Neural cell (in vitro differentiated cells): Measurements from ENCODE around the gene DNAL1. TPM values are rescaled to one million over a fixed set of nuclear protein-coding genes. Genes with fewer than 3 reads are reported as not detected.
"Not testable (repeated sequence)": the region's sequence is repeated elsewhere in the genome, so short reads cannot be mapped to it uniquely, and the experiment has no call there.

ENCODE experiments used
- H2AFZ ChIP-seq: fragments of 200-600, 300-800 bp; sonication (generic), shearing (Covaris generic); 2 replicates; pipeline ENCODE4 v1.6.0; 2014; ENCODE audit warnings: low read depth, mild to moderate bottlenecking, antibody characterized with exemption, low read length, moderate library complexity
- H3F3A ChIP-seq: fragments of 200-600 bp; shearing (Covaris generic); 2 replicates; pipeline ENCODE4 v1.6.1; 2016; ENCODE audit warnings: mild to moderate bottlenecking, moderate library complexity, mixed read lengths, antibody characterized with exemption, low read length; ENCODE audit not compliant: insufficient read depth, poor library complexity, severe bottlenecking
- H3K27ac ChIP-seq: fragments of 200-600, 300-800 bp; sonication (generic), shearing (Covaris generic); 2 replicates; pipeline ENCODE4 v1.5.1; 2014; ENCODE audit warnings: mild to moderate bottlenecking, low read length, moderate library complexity
- H3K27me3 ChIP-seq: fragments of 300-800, 200-600 bp; sonication (generic), shearing (Covaris generic); 2 replicates; pipeline ENCODE4 v1.6.0; 2014; ENCODE audit warnings: mild to moderate bottlenecking, low read depth, low read length, moderate library complexity; ENCODE audit not compliant: insufficient read depth
- H3K36me3 ChIP-seq: fragments of 300-800, 200-600 bp; sonication (generic), shearing (Covaris generic); 2 replicates; pipeline ENCODE4 v1.5.1; 2014; ENCODE audit warnings: mild to moderate bottlenecking, antibody characterized with exemption, low read length, moderate library complexity; ENCODE audit not compliant: insufficient read depth
- H3K4me2 ChIP-seq: fragments of 300-800, 200-600 bp; sonication (generic), shearing (Covaris generic); 2 replicates; pipeline ENCODE4 v1.6.0; 2014; ENCODE audit warnings: mild to moderate bottlenecking, low read length
- H3K4me3 ChIP-seq: fragments of 300-800, 200-600 bp; sonication (generic), shearing (Covaris generic); 2 replicates; pipeline ENCODE4 v1.5.1; 2014; ENCODE audit warnings: mild to moderate bottlenecking, low read length, moderate library complexity
- H3K79me2 ChIP-seq: fragments of 200-600 bp; shearing (Covaris generic); replicated peaks from 2 replicates; pipeline ENCODE4 v1.6.0; 2014; ENCODE audit warnings: mild to moderate bottlenecking, low read length, moderate library complexity; ENCODE audit not compliant: insufficient read depth
- H3K9ac ChIP-seq: fragments of 300-800, 200-600 bp; sonication (generic), shearing (Covaris generic); 2 replicates; pipeline ENCODE4 v1.6.1; 2016; ENCODE audit warnings: mild to moderate bottlenecking, low read length, mixed read lengths
- H3K9me2 ChIP-seq: fragments of 200-600 bp; shearing (Covaris generic); 2 replicates; pipeline ENCODE4 v1.6.1; 2016; ENCODE audit warnings: mild to moderate bottlenecking, low read length, mixed read lengths; ENCODE audit not compliant: insufficient read depth
- H3K9me3 ChIP-seq: fragments of 200-600, 300-800 bp; sonication (generic), shearing (Covaris generic); 2 replicates; pipeline ENCODE4 v1.6.1; 2016; ENCODE audit warnings: mild to moderate bottlenecking, mixed run types, low read length, moderate library complexity, mixed read lengths
- H4K20me1 ChIP-seq: fragments of 200-600 bp; shearing (Covaris generic); 2 replicates; pipeline ENCODE4 v1.6.1; 2016; ENCODE audit warnings: mild to moderate bottlenecking, mixed run types; ENCODE audit not compliant: insufficient read depth
- CTCF ChIP-seq: fragments of 450-650 bp; IDR thresholded peaks from 2 replicates; pipeline ENCODE4 v1.5.1; 2014; ENCODE audit warnings: antibody characterized with exemption, mild to moderate bottlenecking, moderate library complexity; ENCODE audit not compliant: poor library complexity, severe bottlenecking
- EP300 ChIP-seq: fragments of 450-650 bp; conservative IDR thresholded peaks from 2 replicates; pipeline ENCODE4 v1.6.1; 2014; ENCODE audit warnings: antibody characterized with exemption, mild to moderate bottlenecking, moderate library complexity; ENCODE audit not compliant: poor library complexity, severe bottlenecking
- EZH2 ChIP-seq: fragments of 200-600, 300-800 bp; shearing (Covaris generic), sonication (generic); IDR thresholded peaks from 2 replicates; pipeline ENCODE4 v1.6.1; 2014; ENCODE audit warnings: antibody characterized with exemption, low read length, borderline replicate concordance, mild to moderate bottlenecking; ENCODE audit not compliant: insufficient read depth, poor library complexity, severe bottlenecking
- MXI1 ChIP-seq: fragments of 450-650 bp; conservative IDR thresholded peaks from 2 replicates; pipeline ENCODE4 v1.6.1; 2014; ENCODE audit warnings: antibody characterized with exemption, mild to moderate bottlenecking; ENCODE audit not compliant: poor library complexity, severe bottlenecking
- POLR2AphosphoS5 ChIP-seq: IDR thresholded peaks from 2 replicates; pipeline ENCODE4 v1.6.1; 2012
- RAD21 ChIP-seq: fragments of 450-650 bp; conservative IDR thresholded peaks from 2 replicates; pipeline ENCODE4 v1.6.1; 2014; ENCODE audit warnings: antibody characterized with exemption, mild to moderate bottlenecking, moderate library complexity
- REST ChIP-seq: IDR thresholded peaks from 2 replicates; pipeline ENCODE4 v1.6.1; 2012; ENCODE audit warnings: borderline replicate concordance
- SMC3 ChIP-seq: fragments of 450-650 bp; conservative IDR thresholded peaks from 2 replicates; pipeline ENCODE4 v1.6.1; 2014; ENCODE audit warnings: antibody characterized with exemption, mild to moderate bottlenecking, moderate library complexity; ENCODE audit not compliant: poor library complexity
- TAF1 ChIP-seq: IDR thresholded peaks from 2 replicates; pipeline ENCODE4 v1.6.1; 2012; ENCODE audit warnings: low read depth
- polyA plus RNA-seq: library from polyadenylated mRNA; depleted of rRNA; stranded (reverse); fragments of >200 nt; gene quantifications from 2 replicates; pipeline ENCODE4 v1.2.3, GENCODE V29; 2014

Gene DNAL1
- polyA plus RNA-seq, 1 donor from 2014 or later, result 33.4 TPM

GRCh38 chr14:73696466-73697400, 51.9 kb downstream of the DNAL1 start:
- Histone ChIP-seq H3K9me2 (no peaks in the 10 kb centered on the region), H4K20me1 (no peaks in the 10 kb centered on the region), H3K27me3 (no peaks in the 10 kb centered on the region), H3K79me2 (no peaks in the 10 kb centered on the region), H3K9ac (no peak overlapping the region), H2AFZ (no peak overlapping the region), H3K36me3 (no peaks in the 10 kb centered on the region), H3K4me3 (no peak overlapping the region), H3K9me3 (no peaks in the 10 kb centered on the region), H3K4me2 (no peak overlapping the region), H3F3A (no peaks in the 10 kb centered on the region), H3K27ac (no peak overlapping the region)
- TF ChIP-seq TAF1 (no peak), SMC3 (no peak), EZH2 (no peak), CTCF (no peak), REST (no peak), POLR2AphosphoS5 (no peak), MXI1 (no peak), EP300 (no peak), RAD21 (no peak)

GRCh38 chr14:73700325-73700724, 55.5 kb downstream of the DNAL1 start:
- H3K27me3 ChIP-seq, result no peaks in the 10 kb centered on the region
- H3K4me2 ChIP-seq, result no peak overlapping the region
- no peak overlapping the region for H2AFZ ChIP-seq
- no peaks in the 10 kb centered on the region for H3K9me2 ChIP-seq
- H3K27ac ChIP-seq, result no peak overlapping the region
- H3K4me3 ChIP-seq, result no peak overlapping the region
- no peaks in the 10 kb centered on the region for H4K20me1 ChIP-seq
- no peaks in the 10 kb centered on the region for H3F3A ChIP-seq
- H3K9ac ChIP-seq, result no peak overlapping the region
- no peaks in the 10 kb centered on the region for H3K36me3 ChIP-seq
- no peaks in the 10 kb centered on the region for H3K9me3 ChIP-seq
- no peak for TF ChIP-seq RAD21
- TF ChIP-seq MXI1, result no peak
- TF ChIP-seq SMC3, result no peak
- TF ChIP-seq POLR2AphosphoS5, result no peak
- TF ChIP-seq REST, result no peak
- no peak for TF ChIP-seq EZH2
- no peak for TF ChIP-seq TAF1
- no peak for TF ChIP-seq CTCF
- TF ChIP-seq EP300, result no peak
- no peaks in the 10 kb centered on the region for H3K79me2 ChIP-seq

- not testable (repeated sequence) for H3K27ac ChIP-seq, H3F3A ChIP-seq, H3K4me3 ChIP-seq, H3K9me3 ChIP-seq, H2AFZ ChIP-seq, H3K27me3 ChIP-seq, H3K9me2 ChIP-seq, H3K9ac ChIP-seq, H4K20me1 ChIP-seq, H3K4me2 ChIP-seq, H3K36me3 ChIP-seq
- peaks cover 39% of the 10 kb centered on the region for H3K79me2 ChIP-seq
Observed at GRCh38 chr14:73708076-73708475, 63.3 kb downstream of the DNAL1 start.
